ENCODE results near the gene CEP72.

DNA sequence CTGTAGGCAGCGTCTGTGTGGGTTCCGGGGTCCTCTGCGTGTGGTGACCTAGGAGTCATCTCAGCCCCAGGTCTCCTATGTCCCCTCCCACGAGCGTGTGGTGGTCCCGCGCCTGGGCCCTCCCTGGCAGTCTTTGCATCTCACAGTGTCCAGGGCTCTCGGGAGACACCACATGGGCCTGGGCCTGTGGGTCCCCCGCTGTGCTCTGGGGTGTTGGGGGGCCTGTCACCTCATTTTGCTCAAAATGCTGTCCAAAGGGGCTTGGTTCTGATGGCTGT, 27.1 kb downstream of the CEP72 start:
- TF ChIP-seq, protein P1, sequence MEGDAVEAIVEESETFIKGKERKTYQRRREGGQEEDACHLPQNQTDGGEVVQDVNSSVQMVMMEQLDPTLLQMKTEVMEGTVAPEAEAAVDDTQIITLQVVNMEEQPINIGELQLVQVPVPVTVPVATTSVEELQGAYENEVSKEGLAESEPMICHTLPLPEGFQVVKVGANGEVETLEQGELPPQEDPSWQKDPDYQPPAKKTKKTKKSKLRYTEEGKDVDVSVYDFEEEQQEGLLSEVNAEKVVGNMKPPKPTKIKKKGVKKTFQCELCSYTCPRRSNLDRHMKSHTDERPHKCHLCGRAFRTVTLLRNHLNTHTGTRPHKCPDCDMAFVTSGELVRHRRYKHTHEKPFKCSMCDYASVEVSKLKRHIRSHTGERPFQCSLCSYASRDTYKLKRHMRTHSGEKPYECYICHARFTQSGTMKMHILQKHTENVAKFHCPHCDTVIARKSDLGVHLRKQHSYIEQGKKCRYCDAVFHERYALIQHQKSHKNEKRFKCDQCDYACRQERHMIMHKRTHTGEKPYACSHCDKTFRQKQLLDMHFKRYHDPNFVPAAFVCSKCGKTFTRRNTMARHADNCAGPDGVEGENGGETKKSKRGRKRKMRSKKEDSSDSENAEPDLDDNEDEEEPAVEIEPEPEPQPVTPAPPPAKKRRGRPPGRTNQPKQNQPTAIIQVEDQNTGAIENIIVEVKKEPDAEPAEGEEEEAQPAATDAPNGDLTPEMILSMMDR (IDR thresholded peaks at IDR 0.05): no peak
- no peak for TF ChIP-seq EZH2 (IDR thresholded peaks at IDR 0.05; ENCODE audit: borderline replicate concordance, insufficient read depth, low read depth, low read length, poor library complexity, severe bottlenecking)

Measured in B cell (primary cell).